Measurements from ENCODE around the gene SMIM1. TPM values are rescaled to one million over a fixed set of nuclear protein-coding genes. Genes with fewer than 3 reads are reported as not detected.

Gene SMIM1
- total and polyA plus RNA-seq, 2 experiments from 2014 or later = 3.2 to 7.2 TPM

- Histone ChIP-seq H3K36me3 (ENCODE audit: insufficient read depth) (no peaks in the 10 kb centered on the region), H3F3A (replicated peaks; ENCODE audit: low read depth) (no peaks in the 10 kb centered on the region), H4K20me1 (replicated peaks; ENCODE audit: insufficient read depth) (no peaks in the 10 kb centered on the region), H3K4me1 (ENCODE audit: insufficient read depth) (no peaks in the 10 kb centered on the region), H3K9me2 (ENCODE audit: insufficient read depth) (no peaks in the 10 kb centered on the region), H3K4me3 (no peak overlapping the region), H3K27me3 (ENCODE audit: insufficient read depth) (no peaks in the 10 kb centered on the region), H3K27ac (ENCODE audit: low read depth) (no peak overlapping the region), H2AFZ (no peak overlapping the region), H3K4me2 (no peak overlapping the region), H3K79me2 (replicated peaks; ENCODE audit: insufficient read depth) (no peaks in the 10 kb centered on the region)
- H3K36me3 Mint-ChIP-seq (ENCODE audit: low read depth) = peaks cover 11% of the 10 kb centered on the region
- no peak overlapping the region for H3K4me3 Mint-ChIP-seq
- H3K9me3 Mint-ChIP-seq = peaks cover 50% of the 10 kb centered on the region
- no peak for DNase-seq (ENCODE audit: low spot score)
- no peaks in the 10 kb centered on the region for H3K27me3 Mint-ChIP-seq (ENCODE audit: insufficient read depth, low read depth, poor library complexity)
- no peak for TF ChIP-seq CREB1 (CRISPR knock-in tag; IDR thresholded peaks at IDR 0.05; ENCODE audit: low read depth)
- no peak for TF ChIP-seq ZNF462 (CRISPR knock-in tag; IDR thresholded peaks at IDR 0.05)
- TF ChIP-seq CTCF (conservative IDR thresholded peaks at IDR 0.05; ENCODE audit: low read depth in 2 of 2) = no peak
- no peak for TF ChIP-seq ETS1 (IDR thresholded peaks at IDR 0.05)
- TF ChIP-seq EZH2 (IDR thresholded peaks at IDR 0.05; ENCODE audit: low read depth, unreplicated experiment) = no peak
- no peak for TF ChIP-seq POLR2AphosphoS5 (IDR thresholded peaks at IDR 0.05; ENCODE audit: low read depth)
- TF ChIP-seq ZNF114 (CRISPR knock-in tag; IDR thresholded peaks at IDR 0.05) = no peak
- ATAC-seq = no peak
- peaks cover 6% of the 10 kb centered on the region for H3K4me1 Mint-ChIP-seq
- no peak overlapping the region for H3K27ac Mint-ChIP-seq
These were observed 35.2 kb downstream of the SMIM1 start for GRCh38 chr1:3807769-3808168.

Data from GM23338 (cell line).